Measurements from ENCODE around the gene DNAH3. TPM values are rescaled to one million over a fixed set of nuclear protein-coding genes. Genes with fewer than 3 reads are reported as not detected.

The DNAH3 gene
- total and polyA plus RNA-seq, 2 of the 8 experiments (the other 6 are each of a cell fraction or from before 2014, with no cell fraction given): 0.57 to 0.71 TPM

Other genes with a start within 250 kb of the DNAH3 start
- gene LDAF1, start 7.8 kb upstream of the DNAH3 start, total RNA-seq (2021; fragmentation: NEBNext Ultra II Directional; extraction: Animal tissue kit (Norgen Biotek cat#: 25700)): 29.1 and 32.4 TPM in 2 replicates
- 26.1 and 34.2 TPM in 2 replicates for gene LDAF1, start 7.8 kb upstream of the DNAH3 start, polyA plus RNA-seq (2011; rRNA removed)
- gene ZP2, start 60.7 kb upstream of the DNAH3 start, total RNA-seq (2021; fragmentation: NEBNext Ultra II Directional; extraction: Animal tissue kit (Norgen Biotek cat#: 25700)): not detected in 2 replicates
- gene ZP2, start 60.7 kb upstream of the DNAH3 start, polyA plus RNA-seq (2011; rRNA removed): not detected in 2 replicates
- gene ANKS4B, start 82.9 kb upstream of the DNAH3 start, total RNA-seq (2021; fragmentation: NEBNext Ultra II Directional; extraction: Animal tissue kit (Norgen Biotek cat#: 25700)): 0.13 and 0.15 TPM in 2 replicates
- gene ANKS4B, start 82.9 kb upstream of the DNAH3 start, polyA plus RNA-seq (2011; rRNA removed): 0.05 and 0.06 TPM in 2 replicates
- 12.9 and 14.3 TPM in 2 replicates for gene CRYM, start 127.4 kb upstream of the DNAH3 start, total RNA-seq (2021; fragmentation: NEBNext Ultra II Directional; extraction: Animal tissue kit (Norgen Biotek cat#: 25700))
- 40.4 and 47.3 TPM in 2 replicates for gene CRYM, start 127.4 kb upstream of the DNAH3 start, polyA plus RNA-seq (2011; rRNA removed)

Measured in H1 (cell line).